GM18499 (cell line): ENCODE data around the gene ARHGAP28.

ENCODE experiments used
- ATAC-seq: cut with Tn5 transposase; IDR thresholded peaks from one replicate; pipeline ENCODE4 v1.9.1; 2021; ENCODE audit warnings: moderate number of reproducible peaks; ENCODE audit not compliant: insufficient read depth, unreplicated experiment

ARHGAP28 gene

GRCh38 chr18:6950641-6951040 is 221.1 kb downstream of the ARHGAP28 start:
- ATAC-seq: no peak

- ATAC-seq: no peak
These were observed 222.0 kb downstream of the ARHGAP28 start for GRCh38 chr18:6951336-6952090.

DNA sequence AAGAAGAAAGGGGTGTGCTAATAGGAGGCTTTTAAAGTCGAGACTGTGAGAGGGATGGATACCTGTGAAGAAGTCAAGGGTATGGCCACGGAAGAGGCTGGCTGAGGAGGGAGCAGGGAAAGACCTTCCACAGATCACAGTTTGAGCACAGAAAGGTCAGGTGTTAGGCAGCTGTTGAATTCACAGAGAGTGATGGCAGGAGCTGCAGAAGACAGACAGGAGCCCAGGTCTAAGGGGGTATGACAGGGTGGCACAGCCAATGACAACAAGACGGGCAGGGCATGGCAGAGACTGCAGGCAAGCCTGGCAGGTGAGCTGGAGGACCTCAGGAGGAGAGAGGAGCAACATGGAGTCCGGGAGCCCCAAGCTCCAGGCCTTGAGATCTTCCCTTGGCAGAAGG is 225.0 kb downstream of the ARHGAP28 start:
- no peak for ATAC-seq

DNA sequence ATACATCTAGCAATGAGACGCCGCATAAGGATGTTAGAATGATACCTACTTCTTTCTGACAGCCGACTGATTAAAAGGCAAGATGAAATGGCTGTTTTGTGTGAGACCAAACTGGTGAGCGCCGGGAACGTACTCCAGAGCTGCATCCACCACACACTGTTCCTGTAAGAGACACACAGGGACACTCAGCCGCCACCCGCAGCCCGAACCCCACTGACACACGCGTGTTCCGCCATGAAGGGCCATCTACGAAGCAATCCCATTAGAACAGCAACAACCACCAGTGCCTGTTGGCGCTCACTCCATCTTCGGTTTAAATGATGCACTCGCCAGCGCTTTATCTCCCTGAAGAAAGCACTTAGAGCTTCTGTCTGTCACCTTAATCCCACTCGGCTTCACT is 225.8 kb downstream of the ARHGAP28 start:
- no peak for ATAC-seq

DNA sequence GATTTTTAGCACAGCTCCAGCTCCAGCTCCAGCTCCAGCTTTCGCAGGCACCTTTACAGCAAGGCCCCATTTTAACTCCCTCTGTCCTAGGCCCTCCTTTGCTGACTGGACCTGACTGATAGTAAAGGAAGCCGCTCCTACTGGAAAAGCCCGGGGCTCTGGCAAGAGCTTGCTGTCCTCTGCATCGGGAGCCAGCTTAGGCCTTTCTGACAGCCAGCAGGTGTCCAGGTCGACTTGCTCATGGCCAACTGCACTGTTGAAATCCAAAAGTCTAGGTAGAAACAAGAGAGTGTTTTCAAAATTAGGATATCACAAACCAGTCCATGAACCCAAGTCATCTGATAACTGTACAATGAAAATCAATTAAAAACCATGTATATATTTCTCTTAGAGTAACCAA is 227.0 kb downstream of the ARHGAP28 start:
- ATAC-seq: no peak

GRCh38 chr18:6956999-6957398 is 227.5 kb downstream of the ARHGAP28 start:
- ATAC-seq: no peak

GRCh38 chr18:6959110-6959509 is 229.6 kb downstream of the ARHGAP28 start:
- no peak for ATAC-seq

DNA sequence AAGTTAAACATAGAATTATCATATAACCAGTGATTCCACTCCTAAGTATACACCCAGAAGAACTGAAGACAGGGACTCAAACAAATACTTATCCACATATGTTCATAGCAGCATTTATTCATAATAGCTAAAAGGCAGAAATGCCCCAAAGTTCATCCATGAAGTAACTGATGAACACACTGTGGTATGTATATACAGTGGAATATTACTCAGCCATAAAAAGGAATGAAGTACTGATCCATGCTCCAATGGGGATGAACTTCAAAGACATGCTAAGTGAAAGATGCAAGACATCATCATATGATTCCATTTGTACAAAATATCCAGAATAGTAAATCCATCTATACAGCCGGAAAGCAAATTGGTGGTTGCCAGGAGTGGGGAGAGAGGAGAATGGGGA is 230.6 kb downstream of the ARHGAP28 start:
- no peak for ATAC-seq

GRCh38 chr18:6960656-6961055 is 231.1 kb downstream of the ARHGAP28 start:
- no peak for ATAC-seq

GRCh38 chr18:6961331-6961730 is 231.8 kb downstream of the ARHGAP28 start:
- no peak for ATAC-seq

GRCh38 chr18:6962571-6963451 is 233.3 kb downstream of the ARHGAP28 start:
- ATAC-seq: no peak

GRCh38 chr18:6963452-6964097 is 234.1 kb downstream of the ARHGAP28 start:
- ATAC-seq: no peak
